NCI-H460 (cell line): ENCODE data around the gene PLPPR2. TPM values are rescaled to one million over a fixed set of nuclear protein-coding genes. Genes with fewer than 3 reads are reported as not detected.
A peak's percentile ranks its signal among the peaks of the same experiment; 100 is the strongest.
"Not testable (repeated sequence)": the region's sequence is repeated elsewhere in the genome, so short reads cannot be mapped to it uniquely, and the experiment has no call there.

Source experiments
- DNase-seq: peaks from one replicate; pipeline ENCODE4 v3.0.0-alpha.2; 2016; ENCODE audit warnings: low read depth; ENCODE audit errors: extremely low read depth
- total RNA-seq: library from RNA; depleted of rRNA; stranded (reverse); fragments of >200 nt; shearing (Covaris generic); gene quantifications from 2 replicates; pipeline ENCODE4 v1.2.3, GENCODE V29; 2014

Gene PLPPR2
- total RNA-seq, 1 experiment from 2014 or later = 8.4 TPM

DNA sequence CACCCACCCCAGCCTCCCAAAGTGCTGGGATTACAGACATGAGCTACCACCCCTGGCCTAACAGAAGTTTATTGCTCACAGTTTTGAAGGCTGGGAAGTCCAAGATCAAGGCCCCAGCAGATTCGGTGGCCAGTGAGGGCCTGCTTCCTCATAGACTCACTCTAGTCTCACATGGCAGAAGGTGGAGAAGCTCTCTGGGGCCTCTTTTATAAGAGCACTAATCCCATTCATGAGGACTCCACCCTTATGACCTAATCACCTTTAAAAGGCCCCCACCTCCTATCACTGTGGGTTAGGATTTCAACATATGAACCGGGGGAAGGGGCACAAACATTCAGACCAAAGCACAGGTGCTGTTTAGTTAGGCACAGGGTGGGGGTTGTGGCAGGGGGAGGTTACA lies 12.3 kb downstream of the PLPPR2 start:
- no peak for DNase-seq

DNA sequence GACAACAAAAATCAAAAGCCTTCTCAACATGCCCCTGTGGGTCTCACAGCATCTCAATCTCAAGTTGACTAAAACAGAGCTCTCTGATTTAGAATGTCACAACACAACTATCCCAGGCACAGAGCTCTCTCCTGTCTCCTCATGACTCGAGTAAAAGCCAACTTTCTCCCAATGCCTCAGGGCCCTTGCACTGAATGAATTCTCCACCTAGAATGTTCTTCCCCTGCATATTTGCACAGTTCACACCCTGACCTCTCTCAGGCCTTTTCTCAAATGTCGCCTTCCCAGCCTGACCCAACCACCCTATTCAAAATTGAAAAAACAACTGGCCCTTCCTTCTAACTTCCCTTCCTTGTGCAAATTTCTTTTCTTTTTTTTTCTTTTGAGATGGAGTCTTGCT lies 15.5 kb downstream of the PLPPR2 start:
- no peak for DNase-seq

DNA sequence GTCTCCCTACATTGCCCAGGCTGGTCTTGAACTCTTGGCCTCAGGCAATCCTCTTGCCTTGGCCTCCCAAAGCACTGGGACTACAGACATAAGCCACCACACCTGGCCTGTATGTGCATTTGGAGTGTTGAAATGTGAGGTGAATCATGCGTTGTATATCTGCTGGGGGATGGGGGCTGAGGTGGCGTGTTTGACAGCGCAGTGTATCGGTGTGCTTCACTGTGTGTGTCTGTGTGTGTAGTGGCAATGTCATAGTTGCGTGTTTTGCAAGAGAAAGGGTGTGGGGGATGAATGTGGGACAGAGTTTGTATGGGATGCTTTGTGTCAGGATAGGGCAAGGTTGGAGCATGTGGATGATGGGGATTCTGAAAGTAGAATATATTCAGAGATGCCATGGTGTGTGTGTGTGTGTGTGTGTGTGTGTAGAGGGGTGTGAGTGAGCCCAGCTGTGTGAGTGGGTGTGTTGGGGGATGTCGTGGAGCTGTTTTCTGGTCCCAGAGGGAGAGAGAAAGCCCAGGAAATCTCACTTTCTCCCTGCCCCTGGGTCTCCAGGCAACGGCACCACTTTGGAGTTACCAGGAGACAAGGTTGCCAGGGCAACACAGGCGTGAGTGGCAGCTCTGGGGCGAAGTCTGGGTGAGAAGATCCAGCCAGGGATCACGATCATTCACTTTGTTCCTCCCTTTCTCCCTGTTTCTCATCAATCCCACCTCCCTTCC lies 18.1 kb downstream of the PLPPR2 start:
- DNase-seq = no peak

DNA sequence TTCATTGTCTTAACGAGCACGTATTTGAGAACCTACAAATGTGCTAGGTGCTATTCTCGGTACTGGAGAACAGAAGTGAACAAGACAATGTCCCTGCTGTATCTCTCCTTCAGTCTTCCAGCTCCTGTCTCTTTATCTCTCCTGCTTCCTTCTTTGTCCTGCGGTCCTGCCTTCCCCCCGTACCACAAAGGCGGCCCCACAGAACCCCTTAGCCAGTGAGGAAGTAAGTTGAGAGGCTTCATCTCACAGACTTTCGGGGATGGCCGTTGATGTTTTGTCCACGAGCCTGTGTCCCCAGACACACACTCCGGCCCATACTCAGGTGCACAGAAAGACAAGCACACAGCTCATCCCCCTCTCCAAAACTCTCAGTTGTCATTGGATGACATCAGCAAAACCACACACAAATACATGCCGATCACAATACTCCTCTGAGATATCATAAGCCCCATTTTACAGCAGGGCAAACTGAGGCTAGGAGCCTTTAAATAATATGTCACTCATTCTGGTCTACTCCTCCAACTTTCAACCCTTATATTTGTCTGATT lies 18.7 kb downstream of the PLPPR2 start:
- DNase-seq = no peak

DNA sequence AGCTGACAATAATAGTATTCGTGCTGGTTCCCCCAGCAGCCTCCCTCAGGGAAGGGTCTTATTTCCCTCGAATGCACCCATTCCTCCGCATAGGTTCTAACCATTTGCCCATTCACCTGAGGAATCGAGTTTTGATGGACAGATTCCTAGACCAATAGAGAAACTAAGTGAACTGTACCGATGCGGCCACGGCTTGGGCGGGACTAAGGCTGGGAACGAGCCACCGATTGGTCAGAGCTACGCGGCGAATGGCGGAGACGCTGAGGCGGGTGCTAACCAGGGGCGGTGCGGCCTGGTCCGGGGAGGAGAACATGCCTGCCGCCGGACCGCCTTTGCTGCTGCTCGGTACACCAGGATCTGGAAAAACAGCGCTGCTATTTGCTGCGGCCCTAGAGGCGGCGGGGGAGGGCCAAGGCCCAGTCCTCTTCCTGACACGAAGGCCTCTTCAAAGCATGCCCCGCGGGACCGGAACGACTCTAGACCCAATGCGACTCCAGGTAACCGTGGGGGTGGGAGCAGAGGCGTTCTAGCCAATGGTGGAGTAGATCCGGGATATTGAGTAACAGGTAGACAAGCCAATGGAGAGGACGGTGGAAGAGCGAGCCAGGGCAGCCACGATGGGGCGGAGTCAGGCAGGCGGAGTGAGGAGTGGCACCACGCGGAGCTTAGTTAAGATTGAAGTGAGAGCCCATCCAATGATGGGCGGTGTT lies 19.4 kb downstream of the PLPPR2 start, which contains the start of gene SWSAP1:
Gene SWSAP1 (plus strand): TSS at position 234 of the 710 bp plus-strand sequence. CDS start 15 bp downstream, at position 249.
- DNase-seq = peak; percentile 99

DNA sequence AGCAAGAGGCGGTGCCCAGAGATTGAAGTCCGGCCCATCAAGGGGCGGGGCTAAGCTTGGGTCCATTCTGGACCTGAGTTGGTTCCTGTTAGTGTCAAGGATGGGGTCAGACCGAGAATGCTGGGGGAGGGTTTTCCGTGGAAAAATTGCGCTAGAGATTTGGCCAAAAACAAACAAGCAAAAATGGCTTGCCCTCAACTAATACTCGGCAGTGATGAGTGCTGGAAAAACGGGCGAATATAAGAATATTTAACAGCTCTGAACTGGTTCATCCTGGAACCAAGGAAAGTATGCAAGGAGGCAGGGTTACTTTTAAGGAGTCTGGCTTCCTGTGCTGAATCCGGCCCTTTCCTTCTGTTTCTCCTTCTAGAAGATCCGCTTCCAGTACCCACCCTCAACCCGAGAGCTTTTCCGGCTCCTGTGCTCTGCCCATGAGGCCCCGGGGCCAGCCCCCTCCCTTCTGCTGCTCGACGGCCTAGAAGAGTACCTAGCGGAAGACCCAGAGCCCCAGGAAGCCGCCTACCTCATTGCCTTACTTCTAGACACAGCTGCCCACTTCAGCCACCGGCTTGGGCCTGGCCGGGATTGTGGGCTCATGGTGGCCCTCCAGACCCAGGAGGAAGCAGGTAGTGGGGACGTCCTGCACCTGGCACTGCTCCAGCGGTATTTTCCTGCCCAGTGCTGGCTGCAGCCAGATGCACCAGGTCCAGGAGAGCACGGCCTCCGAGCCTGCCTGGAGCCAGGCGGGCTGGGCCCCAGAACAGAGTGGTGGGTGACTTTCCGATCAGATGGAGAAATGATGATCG lies 20.1 kb downstream of the PLPPR2 start:
- no peak for DNase-seq

DNA sequence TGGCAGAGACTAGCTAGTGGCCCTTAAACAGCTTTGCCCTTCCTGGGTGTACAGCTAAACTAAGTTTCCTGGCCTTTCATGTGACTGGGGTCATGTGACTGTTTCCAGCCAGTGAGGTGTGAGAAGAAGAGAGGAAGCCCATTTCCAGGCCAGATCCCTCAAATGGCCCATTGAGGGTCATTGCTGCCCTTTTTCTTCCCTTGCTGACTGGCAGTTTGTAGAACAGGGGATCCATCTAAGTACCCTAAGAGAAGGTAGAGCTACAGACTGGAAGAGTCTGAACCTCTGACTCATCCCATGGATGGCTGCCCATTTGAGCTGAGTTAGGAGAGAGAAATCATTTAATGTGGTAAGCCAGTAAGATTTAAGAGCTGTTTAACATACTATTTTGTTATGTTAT lies 22.0 kb downstream of the PLPPR2 start:
- DNase-seq = no peak

DNA sequence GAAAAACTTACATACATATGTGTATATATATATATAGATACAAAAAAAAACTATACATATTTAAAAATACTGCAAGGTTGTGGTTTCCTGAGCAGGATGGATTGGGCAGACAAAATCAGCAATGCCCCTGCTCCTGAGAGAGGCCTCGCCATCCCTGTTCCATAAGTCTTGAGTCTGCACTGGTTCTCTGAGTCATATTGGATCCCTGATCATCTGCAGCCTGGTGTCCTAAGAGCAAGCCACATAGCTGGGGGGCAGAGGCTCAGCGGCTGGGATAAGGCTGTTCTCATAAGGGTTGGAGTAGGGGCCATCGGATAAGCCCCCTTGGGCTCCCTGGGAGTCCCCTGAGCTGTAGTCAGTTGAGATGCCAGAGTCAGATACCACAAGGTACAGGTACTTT lies 22.5 kb downstream of the PLPPR2 start:
- DNase-seq = no peak

DNA sequence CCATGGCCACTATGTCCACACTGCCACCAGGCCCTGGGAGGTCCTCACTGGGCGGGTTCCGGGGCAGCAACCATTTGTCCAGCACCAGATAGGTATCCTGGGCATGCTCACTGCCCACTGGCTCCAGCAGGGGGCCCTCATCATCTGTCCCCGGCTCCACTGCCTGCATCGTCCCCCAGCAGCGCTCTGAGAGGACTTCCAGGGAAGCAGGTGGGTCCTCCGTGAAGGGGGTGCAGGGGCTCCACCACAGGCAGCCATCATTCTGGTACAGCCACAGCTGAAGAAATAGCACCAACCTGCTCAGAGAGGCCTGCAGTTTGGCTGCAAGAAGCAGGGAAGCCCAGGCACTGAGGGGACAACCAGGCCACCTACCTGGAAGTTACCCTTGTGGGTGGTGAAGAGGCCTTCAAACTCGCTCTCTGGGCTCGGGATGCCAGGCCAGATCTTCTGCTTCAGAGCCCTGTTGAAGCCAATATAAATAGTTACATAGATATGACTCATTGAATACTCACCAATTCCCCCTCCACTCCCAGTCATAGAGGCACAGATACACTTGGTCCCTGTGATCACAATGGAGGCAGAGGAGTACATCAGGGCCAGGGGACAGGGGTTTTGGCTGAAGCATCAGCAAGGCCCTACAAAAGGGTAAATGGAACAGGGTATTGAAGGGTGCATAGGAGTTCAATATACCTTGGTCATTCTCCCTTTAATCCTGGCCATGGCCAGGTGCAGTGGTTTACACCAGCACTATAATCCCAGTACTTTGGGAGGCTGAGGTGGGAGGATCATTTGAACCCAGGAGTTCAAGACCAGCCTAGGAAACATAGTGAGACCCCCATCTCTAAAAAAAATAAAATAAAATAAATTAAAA lies 23.3 kb downstream of the PLPPR2 start:
- peak; percentile 56 for DNase-seq

DNA sequence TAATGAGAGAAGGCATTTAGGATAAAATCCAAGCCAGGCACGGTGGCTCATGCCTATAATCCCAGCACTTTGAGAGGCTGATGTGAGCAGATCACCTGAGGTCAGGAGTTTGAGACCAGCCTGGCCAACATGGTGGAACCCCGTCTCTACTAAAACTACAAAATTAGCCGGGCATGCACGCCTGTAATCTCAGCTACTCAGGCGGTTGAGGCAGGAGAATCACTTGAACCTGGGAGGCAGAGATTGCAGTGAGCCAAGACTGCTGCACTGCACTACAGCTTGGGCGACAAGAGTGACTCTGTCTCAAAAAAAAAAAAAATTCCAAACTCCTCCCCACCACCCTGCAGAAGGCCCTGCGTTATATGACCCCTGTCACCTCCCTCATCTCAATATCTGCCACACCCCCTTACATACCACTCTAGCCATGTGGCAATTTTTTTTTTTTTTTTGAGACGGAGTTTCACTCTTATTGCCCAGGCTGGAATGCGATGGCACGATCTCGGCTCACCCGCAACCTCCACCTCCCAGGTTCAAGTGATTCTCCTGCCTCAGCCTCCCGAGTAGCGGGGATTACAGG lies 24.1 kb downstream of the PLPPR2 start:
- not testable (repeated sequence) for DNase-seq

DNA sequence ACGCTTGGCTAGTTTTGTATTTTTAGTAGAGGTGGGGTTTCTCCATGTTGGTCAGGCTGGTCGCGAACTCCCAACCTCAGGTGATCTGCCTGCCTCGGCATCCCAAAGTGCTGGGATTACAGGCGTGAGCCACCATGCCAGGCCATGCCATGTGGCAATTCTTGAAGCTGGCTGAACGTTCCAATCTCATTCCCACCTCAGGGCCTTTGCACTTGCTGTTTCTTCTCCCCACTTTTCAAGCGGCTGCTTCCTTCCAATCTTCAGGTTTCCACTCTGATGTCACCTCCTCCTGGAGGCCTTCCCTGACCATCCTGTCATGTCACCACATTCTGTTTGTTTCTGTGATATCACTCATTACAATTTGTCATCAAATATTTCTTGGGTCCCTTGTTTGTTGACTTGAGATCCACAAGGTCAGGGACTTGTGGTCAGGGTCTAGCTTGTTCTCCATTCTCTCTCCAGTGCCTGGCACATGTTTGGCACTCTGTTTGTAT lies 24.7 kb downstream of the PLPPR2 start:
- no peak for DNase-seq

DNA sequence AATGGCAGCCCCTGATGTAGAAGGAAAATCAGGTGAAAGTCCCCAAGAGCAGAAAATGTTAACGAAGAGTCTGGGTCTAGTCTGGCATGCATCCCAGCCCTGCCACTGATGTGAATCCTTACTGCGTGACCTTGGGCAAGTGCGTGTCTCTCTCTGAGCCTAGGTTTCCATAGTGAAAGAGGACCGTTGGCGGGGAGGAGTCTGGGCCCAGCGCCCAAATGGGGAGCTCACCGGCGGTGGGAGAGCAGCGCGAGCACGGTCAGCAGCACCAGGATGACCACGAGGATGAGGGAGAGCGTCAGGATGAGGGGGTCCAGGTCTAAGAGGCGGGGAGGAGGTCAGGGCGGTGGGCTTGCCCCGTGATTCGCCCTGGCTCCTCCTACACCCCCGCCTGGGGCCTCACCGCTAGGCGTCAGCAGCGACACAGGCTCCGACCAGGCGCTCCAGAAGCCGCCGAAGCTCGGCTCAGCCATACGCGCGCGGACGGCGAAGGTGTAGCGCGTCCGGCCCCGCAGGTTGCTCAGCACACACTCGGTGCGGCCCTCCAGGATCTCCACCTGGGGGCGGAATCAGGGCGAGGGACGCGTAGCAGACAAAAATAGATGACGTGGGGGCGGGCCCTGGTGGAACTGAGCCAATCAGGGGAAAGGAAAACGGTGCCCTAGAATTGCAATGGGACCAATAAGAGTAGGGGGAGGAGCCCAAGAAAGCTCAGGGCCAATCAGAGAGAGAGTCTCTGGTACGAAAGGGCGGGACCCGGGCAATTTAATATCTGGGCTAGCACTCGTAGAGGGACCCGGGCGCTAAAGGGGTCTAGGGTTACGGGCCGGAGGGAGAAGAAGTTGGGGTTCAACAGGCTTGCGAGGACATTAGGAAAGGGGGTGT lies 25.7 kb downstream of the PLPPR2 start:
- DNase-seq = peak; percentile 91

DNA sequence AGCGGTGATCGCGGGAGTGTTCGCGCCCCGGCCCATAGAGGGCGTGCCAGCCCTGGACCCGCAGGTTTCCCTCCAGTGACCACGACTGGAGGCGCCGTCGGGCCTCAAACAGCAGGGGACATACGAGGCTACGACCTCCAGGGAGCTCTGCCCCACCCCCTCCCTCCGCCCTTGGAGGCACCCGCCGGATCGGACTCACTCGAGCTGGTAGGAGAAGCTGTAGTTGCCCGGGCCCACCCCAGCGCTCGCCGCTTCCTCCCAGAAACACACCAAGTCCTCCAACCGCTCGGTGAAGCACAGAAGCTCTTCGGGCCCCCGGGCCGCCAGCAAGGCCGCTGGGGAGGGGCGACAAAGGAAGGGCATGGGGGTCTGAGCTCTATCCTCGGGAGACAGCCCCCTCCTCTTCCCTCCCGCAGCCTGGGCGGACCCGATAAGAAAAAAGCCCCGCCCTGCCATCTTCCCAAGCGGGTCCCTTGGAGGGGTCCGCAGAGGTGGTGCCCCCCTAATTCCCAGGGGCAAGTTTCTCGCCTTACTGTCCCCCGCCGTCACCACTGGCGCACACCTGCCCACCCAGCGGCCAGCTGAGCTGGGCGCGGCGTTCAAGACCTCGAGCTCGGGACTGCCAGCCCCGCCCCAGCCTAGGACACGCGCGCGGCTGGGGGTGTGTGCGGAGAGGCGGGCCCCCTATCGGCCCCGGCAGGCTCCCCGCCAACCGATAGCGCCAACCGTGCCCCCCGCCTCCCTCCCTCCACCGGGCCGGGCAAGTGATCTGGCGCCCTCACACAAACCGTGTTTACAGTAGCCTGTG lies 27.9 kb downstream of the PLPPR2 start:
- DNase-seq = no peak

DNA sequence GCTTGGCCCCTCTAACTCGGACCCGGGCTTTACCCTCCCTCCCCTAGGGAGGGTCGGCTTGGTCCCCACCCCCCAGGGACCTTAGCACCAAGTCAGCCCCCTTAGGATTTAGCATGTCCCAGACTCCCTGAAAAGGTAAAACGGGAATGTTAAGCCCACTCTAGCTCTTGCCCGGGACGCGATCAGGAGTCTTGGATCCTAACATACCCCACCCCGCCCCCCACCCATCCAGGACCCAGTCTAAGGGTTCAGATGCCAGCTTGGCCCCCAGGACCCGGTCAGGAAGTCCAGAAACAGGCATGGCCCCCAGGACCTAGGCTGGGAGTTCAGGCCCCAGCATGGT lies 28.4 kb downstream of the PLPPR2 start:
- no peak for DNase-seq

DNA sequence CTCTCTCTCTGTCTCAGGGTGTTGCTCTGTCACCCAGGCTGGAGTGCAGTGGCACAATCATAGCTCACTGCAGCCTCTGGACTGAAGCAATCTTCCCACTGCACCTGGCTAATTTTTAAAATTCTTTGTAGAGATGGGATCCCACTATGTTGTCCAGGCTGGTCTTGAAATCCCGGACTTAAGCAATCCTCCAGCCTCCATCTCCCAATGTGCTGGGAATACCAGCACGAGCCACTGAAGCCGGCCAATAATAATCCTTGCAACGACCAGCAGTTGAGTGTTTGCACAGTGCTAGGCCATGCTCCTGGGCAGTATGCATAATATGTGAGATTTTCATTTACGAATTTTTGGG lies 29.5 kb downstream of the PLPPR2 start:
- no peak for DNase-seq

DNA sequence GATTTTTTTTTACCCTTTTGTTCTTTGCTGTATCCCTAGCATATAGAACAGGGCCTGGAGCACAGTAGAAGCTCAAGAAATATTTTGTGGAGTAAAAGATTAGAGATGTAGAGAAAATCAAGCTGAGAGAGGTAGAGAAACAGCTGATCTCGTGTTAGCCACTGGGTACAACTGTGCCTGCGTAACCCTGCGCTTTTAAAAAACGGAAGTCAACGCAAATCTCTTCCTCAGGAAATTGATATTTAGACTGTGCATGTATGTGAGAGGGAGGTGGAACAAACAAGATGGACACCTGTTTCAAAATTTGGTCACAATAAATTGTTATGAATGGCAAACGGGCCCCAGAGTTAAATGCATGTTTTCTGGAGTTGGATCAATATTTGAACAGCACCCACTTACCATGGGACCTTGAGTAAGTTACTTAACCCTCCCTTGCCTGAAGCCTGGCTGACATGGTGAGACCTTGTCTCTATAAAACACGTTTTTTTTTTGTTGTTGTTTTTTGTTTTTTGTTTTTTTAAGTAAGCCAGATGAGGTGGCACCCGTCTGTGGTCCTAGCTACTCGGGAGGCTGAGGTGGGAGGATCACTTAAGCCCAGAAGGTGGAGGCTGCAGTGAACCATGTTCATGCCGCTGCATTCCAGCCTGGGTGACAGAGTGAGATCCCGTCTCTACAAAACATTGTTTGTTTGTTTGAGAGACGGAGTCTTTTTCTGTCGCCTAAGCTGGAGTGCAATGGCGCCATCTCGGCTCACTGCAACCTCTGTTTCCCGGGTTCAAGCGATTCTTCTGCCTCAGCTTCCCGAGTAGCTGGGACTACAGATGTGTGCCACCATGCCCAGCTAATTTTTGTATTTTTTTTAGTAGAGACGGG lies 32.2 kb downstream of the PLPPR2 start:
- DNase-seq = no peak

DNA sequence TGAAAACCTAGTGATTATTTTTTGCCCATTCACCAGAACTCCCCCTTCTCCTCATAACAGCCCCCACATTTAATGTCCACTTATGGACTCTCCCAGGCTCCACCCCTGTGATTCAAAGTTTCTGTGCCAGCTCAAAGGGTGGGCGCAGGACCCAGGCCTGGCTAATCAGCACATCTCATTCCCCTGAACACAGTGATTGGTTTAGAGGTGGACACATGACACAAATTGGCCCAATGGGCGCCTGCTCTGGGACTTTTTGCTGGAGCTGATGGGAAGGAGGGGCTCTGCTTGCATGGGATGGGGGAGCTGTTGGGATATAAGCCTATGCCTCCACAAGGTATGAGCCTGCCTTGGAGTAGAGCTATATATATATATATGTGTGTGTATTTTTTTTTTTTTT lies 35.1 kb downstream of the PLPPR2 start:
- no peak for DNase-seq
